Uterus (tissue), 2 donors: ENCODE data around the gene CPOX.

Experiments used
- POLR2A ChIP-seq, 2 donors: fragments of 450-650 bp; IDR thresholded peaks; one replicate each; pipeline ENCODE4 v1.6.1; 2016; ENCODE audit warnings: antibody characterized with exemption in 2 of 2, mild to moderate bottlenecking in 1 of 2, moderate library complexity in 1 of 2
- TF ChIP-seq, protein P1 (sequence below), 4 experiments: fragments of 200-600 bp in 2 of 4; fragments of 450-650 bp in 2 of 4; sonication (generic) in 2 of 4; IDR thresholded peaks; one replicate each; pipeline ENCODE4 v1.5.1; 2016 to 2019; ENCODE audit warnings: antibody characterized with exemption in 4 of 4, mild to moderate bottlenecking in 2 of 4, moderate library complexity in 1 of 4

DNA sequence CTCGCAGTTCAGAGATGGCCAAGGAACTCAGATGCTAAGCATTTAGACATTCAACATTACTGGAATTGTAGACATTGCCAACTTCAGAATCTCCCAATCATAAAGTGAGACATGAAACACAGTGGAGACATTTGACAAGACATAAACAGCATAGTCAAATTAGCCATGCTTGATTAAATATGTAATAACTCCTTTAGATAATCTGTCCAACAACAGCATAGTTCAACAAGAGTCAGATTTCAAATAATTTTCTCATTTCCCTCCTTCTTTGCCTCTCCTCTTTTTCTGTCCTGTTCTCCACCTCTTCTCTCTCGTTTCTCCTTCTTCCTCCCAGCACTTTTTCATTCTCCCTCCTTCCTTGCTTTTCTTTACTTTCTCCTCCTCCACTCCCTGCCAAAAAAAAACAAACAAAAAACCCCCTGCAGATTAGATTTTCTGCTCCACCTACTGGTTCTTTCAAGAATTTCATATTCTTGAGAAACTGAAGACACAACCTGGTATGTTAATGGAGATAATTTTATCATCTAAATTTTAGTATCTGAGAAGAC, 20.2 kb downstream of the CPOX start:
- no peak for TF ChIP-seq POLR2A (IDR thresholded peaks at IDR 0.05)
- TF ChIP-seq, protein P1, sequence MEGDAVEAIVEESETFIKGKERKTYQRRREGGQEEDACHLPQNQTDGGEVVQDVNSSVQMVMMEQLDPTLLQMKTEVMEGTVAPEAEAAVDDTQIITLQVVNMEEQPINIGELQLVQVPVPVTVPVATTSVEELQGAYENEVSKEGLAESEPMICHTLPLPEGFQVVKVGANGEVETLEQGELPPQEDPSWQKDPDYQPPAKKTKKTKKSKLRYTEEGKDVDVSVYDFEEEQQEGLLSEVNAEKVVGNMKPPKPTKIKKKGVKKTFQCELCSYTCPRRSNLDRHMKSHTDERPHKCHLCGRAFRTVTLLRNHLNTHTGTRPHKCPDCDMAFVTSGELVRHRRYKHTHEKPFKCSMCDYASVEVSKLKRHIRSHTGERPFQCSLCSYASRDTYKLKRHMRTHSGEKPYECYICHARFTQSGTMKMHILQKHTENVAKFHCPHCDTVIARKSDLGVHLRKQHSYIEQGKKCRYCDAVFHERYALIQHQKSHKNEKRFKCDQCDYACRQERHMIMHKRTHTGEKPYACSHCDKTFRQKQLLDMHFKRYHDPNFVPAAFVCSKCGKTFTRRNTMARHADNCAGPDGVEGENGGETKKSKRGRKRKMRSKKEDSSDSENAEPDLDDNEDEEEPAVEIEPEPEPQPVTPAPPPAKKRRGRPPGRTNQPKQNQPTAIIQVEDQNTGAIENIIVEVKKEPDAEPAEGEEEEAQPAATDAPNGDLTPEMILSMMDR (IDR thresholded peaks at IDR 0.05), result no peak
